CD4-positive, alpha-beta memory T cell (primary cell): ENCODE results near the gene BRSK1. TPM values are rescaled to one million over a fixed set of nuclear protein-coding genes. Genes with fewer than 3 reads are reported as not detected.

ENCODE experiments used
- CTCF ChIA-PET: fragments of 350-600 bp; sonication (Branson Sonifier 250); formaldehyde crosslinking; loops from one replicate; lab custom pipeline; 2021; ENCODE audit warnings: inconsistent platforms; ENCODE audit not compliant: partially characterized antibody; lab: Charles Lee
- POLR2A ChIA-PET: fragments of 350-600 bp; sonication (Branson Sonifier 250); formaldehyde crosslinking; loops from one replicate; lab custom pipeline; 2021; ENCODE audit not compliant: partially characterized antibody; lab: Charles Lee
- DNase-seq, 5 donors: peaks; one replicate each; pipeline versions ENCODE4 v3.0.0 to v3.0.0-alpha.2; 2020 to 2022; ENCODE audit warnings: mixed read lengths in 1 of 5
- H3K27ac ChIP-seq: one replicate; pipeline ENCODE4 v1.7.0; 2013; ENCODE audit warnings: low read depth, low read length
- H3K27me3 ChIP-seq: 2 replicates; pipeline ENCODE4 v1.7.0; 2013; ENCODE audit warnings: mild to moderate bottlenecking, low read length, moderate library complexity; ENCODE audit not compliant: insufficient read depth
- H3K36me3 ChIP-seq: 2 replicates; pipeline ENCODE4 v1.7.0; 2013; ENCODE audit warnings: mild to moderate bottlenecking, low read length, moderate library complexity; ENCODE audit not compliant: insufficient read depth
- H3K4me1 ChIP-seq: 2 replicates; pipeline ENCODE4 v1.7.0; 2013; ENCODE audit warnings: mild to moderate bottlenecking, low read length, moderate library complexity; ENCODE audit not compliant: insufficient read depth
- H3K4me3 ChIP-seq, 2 donors: one replicate each; pipeline ENCODE4 v1.7.0; 2013; ENCODE audit warnings: low read length in 2 of 2, mild to moderate bottlenecking in 1 of 2
- H3K9me3 ChIP-seq, 2 donors: one replicate each; pipeline ENCODE4 v1.7.0; 2013; ENCODE audit warnings: low read length in 2 of 2, control low read depth in 1 of 2; ENCODE audit not compliant: control insufficient read depth in 1 of 2
- H3K27ac Mint-ChIP-seq, 7 donors: one replicate each; pipeline ENCODE4 v1.8.0; 2020 to 2021; ENCODE audit warnings: mixed read lengths in 7 of 7, mild to moderate bottlenecking in 6 of 7, inconsistent platforms in 3 of 7, moderate library complexity in 3 of 7
- H3K27me3 Mint-ChIP-seq, 2 donors: one replicate each; pipeline ENCODE4 v1.8.0; 2020 to 2021; ENCODE audit warnings: mixed read lengths in 2 of 2
- H3K36me3 Mint-ChIP-seq, 2 donors: one replicate each; pipeline ENCODE4 v1.8.0; 2020 to 2021; ENCODE audit warnings: mixed read lengths in 2 of 2, inconsistent platforms in 1 of 2, mild to moderate bottlenecking in 1 of 2
- H3K4me1 Mint-ChIP-seq, 4 donors: one replicate each; pipeline ENCODE4 v1.8.0; 2020 to 2021; ENCODE audit warnings: mixed read lengths in 4 of 4, mild to moderate bottlenecking in 1 of 4
- H3K4me3 Mint-ChIP-seq, 8 donors: one replicate each; pipeline ENCODE4 v1.8.0; 2020 to 2021; ENCODE audit warnings: mixed read lengths in 8 of 8, mild to moderate bottlenecking in 7 of 8, moderate library complexity in 6 of 8, inconsistent platforms in 3 of 8
- H3K9me3 Mint-ChIP-seq, 8 donors: one replicate each; pipeline ENCODE4 v1.8.0; 2020 to 2021; ENCODE audit warnings: mixed read lengths in 8 of 8, mild to moderate bottlenecking in 5 of 8, inconsistent platforms in 3 of 8, moderate library complexity in 1 of 8
- intact Hi-C: fragments of 100-400 bp; cut with micrococcal nuclease; formaldehyde crosslinking; loops from one replicate; pipeline ENCODE4 v1.15.1; 2023
- polyA plus RNA-seq, 2 donors: library from polyadenylated mRNA; unstranded; fragments of 300-500 nt; fragmentation: Illumina TruSeq; gene quantifications; one replicate each; pipeline ENCODE4 v1.2.3, GENCODE V29; 2021
- total RNA-seq, 2 experiments: library from RNA; stranded (reverse); gene quantifications; one replicate each; pipeline ENCODE4 v1.2.3, GENCODE V29; 2021

The BRSK1 gene
- total and polyA plus RNA-seq, 4 experiments from 2014 or later = 1.4 to 1.7 TPM; not detected in 2

GRCh38 chr19:55340784-55341147 is 57.0 kb downstream of the BRSK1 start:
- peaks cover 3% of the 10 kb centered on the region for H3K36me3 ChIP-seq
- no peaks in the 10 kb centered on the region for H3K27me3 ChIP-seq
- peaks cover 24% of the 10 kb centered on the region for H3K4me1 ChIP-seq
- H3K27ac ChIP-seq = peak overlapping the region; percentile 82
- DNase-seq = peak in 2 of 5 donors; percentile 14 to 26
- H3K27ac Mint-ChIP-seq = peak overlapping the region; percentile 76 to 97 (median 92)
- H3K4me3 Mint-ChIP-seq = peak overlapping the region; percentile 74 to 87 (median 80)
- intact Hi-C loops = no loop called here
- peaks cover 1 to 12% of the 10 kb centered on the region in 2 donors for H3K27me3 Mint-ChIP-seq
- CTCF ChIA-PET = interaction anchor here (1.1 kb wide), 1 partner anchor 39 kb away, joined by 3 read pairs; no protein-coding TSS in a partner anchor
- H3K4me1 Mint-ChIP-seq = peaks cover 9 to 35% (median 18%) of the 10 kb centered on the region in 4 donors
- POLR2A ChIA-PET = interaction anchor here (0.8 to 1.8 kb wide), 3 partner anchors 39 to 82 kb away, joined by 3 to 5 read pairs (median 5); partner anchors contain the start of genes PPP6R1 and TMEM238
- H3K9me3 ChIP-seq = no peaks in the 10 kb centered on the region
- H3K4me3 ChIP-seq = peak overlapping the region; percentile 3 to 67
- peaks cover 4 to 16% of the 10 kb centered on the region in 2 donors for H3K36me3 Mint-ChIP-seq
- H3K9me3 Mint-ChIP-seq = peaks cover 0 to 5% (median 0%) of the 10 kb centered on the region in 8 donors

GRCh38 chr19:55341171-55341588 is 57.4 kb downstream of the BRSK1 start:
- Histone ChIP-seq H3K4me3 (peak overlapping the region in 1 of 2 donors; percentile 67), H3K27me3 (no peaks in the 10 kb centered on the region), H3K4me1 (peaks cover 24% of the 10 kb centered on the region), H3K27ac (peak overlapping the region; percentile 82), H3K9me3 (no peaks in the 10 kb centered on the region), H3K36me3 (peaks cover 3% of the 10 kb centered on the region)
- H3K9me3 Mint-ChIP-seq = peaks cover 0 to 5% (median 0%) of the 10 kb centered on the region in 8 donors
- intact Hi-C loops = no loop called here
- ChIA-PET CTCF (interaction anchor here (1.1 kb wide), 1 partner anchor 40 kb away, joined by 3 read pairs; no protein-coding TSS in a partner anchor), POLR2A (interaction anchor here (0.8 to 1.8 kb wide), 5 partner anchors 40 to 82 kb away, joined by 3 to 5 read pairs (median 5); partner anchors contain the start of genes PPP6R1 and TMEM238)
- H3K27ac Mint-ChIP-seq = peak overlapping the region; percentile 76 to 97 (median 92)
- peak overlapping the region; percentile 74 to 87 (median 80) for H3K4me3 Mint-ChIP-seq
- H3K27me3 Mint-ChIP-seq = peaks cover 1 to 12% of the 10 kb centered on the region in 2 donors
- DNase-seq = peak; percentile 15 to 56 (median 24)
- peaks cover 4 to 16% of the 10 kb centered on the region in 2 donors for H3K36me3 Mint-ChIP-seq
- peaks cover 9 to 35% (median 18%) of the 10 kb centered on the region in 4 donors for H3K4me1 Mint-ChIP-seq

GRCh38 chr19:55341595-55342531 is 58.1 kb downstream of the BRSK1 start:
- no peak for DNase-seq
- POLR2A ChIA-PET = interaction anchor here (0.8 to 1.8 kb wide), 3 partner anchors 41 to 83 kb away, joined by 3 to 5 read pairs (median 5); partner anchors contain the start of gene PPP6R1
- H3K27me3 Mint-ChIP-seq = peaks cover 1 to 11% of the 10 kb centered on the region in 2 donors
- peaks cover 0 to 5% (median 0%) of the 10 kb centered on the region in 8 donors for H3K9me3 Mint-ChIP-seq
- CTCF ChIA-PET = interaction anchor here (1.1 kb wide), 1 partner anchor 40 kb away, joined by 3 read pairs; no protein-coding TSS in a partner anchor
- intact Hi-C loops = no loop called here
- H3K36me3 ChIP-seq = peaks cover 3% of the 10 kb centered on the region
- H3K4me1 ChIP-seq = peaks cover 24% of the 10 kb centered on the region
- H3K27ac Mint-ChIP-seq = peak overlapping the region in 6 of 7 donors; percentile 76 to 97 (median 82)
- H3K27ac ChIP-seq = no peak overlapping the region
- peak overlapping the region in 7 of 8 donors; percentile 30 to 67 (median 64) for H3K4me3 Mint-ChIP-seq
- peaks cover 4 to 16% of the 10 kb centered on the region in 2 donors for H3K36me3 Mint-ChIP-seq
- no peaks in the 10 kb centered on the region for H3K27me3 ChIP-seq
- H3K4me3 ChIP-seq = no peak overlapping the region
- H3K4me1 Mint-ChIP-seq = peaks cover 9 to 35% (median 18%) of the 10 kb centered on the region in 4 donors
- no peaks in the 10 kb centered on the region for H3K9me3 ChIP-seq

- DNase-seq = no peak
- no peaks in the 10 kb centered on the region for H3K27me3 ChIP-seq
- peaks cover 4 to 10% of the 10 kb centered on the region in 2 donors for H3K36me3 Mint-ChIP-seq
- no peaks in the 10 kb centered on the region for H3K9me3 Mint-ChIP-seq
- CTCF ChIA-PET = no interaction called here
- H3K36me3 ChIP-seq = peaks cover 3% of the 10 kb centered on the region
- H3K4me3 ChIP-seq = no peak overlapping the region
- H3K4me1 ChIP-seq = peaks cover 17% of the 10 kb centered on the region
- POLR2A ChIA-PET = no interaction called here
- no peaks in the 10 kb centered on the region for H3K9me3 ChIP-seq
- no peak overlapping the region for H3K4me3 Mint-ChIP-seq
- H3K27ac Mint-ChIP-seq = no peak overlapping the region
- no peak overlapping the region for H3K27ac ChIP-seq
- intact Hi-C loops = no loop called here
- H3K27me3 Mint-ChIP-seq = peaks cover 0 to 2% of the 10 kb centered on the region in 2 donors
- H3K4me1 Mint-ChIP-seq = peaks cover 4 to 22% (median 12%) of the 10 kb centered on the region in 4 donors
Observed at GRCh38 chr19:55344444-55344843, 60.6 kb downstream of the BRSK1 start.

- ChIA-PET POLR2A (no interaction called here), CTCF (no interaction called here)
- H3K4me1 Mint-ChIP-seq = peaks cover 2 to 15% (median 9%) of the 10 kb centered on the region in 4 donors
- no peaks in the 10 kb centered on the region for H3K27me3 Mint-ChIP-seq
- H3K9me3 Mint-ChIP-seq = no peaks in the 10 kb centered on the region
- Histone ChIP-seq H3K4me1 (peaks cover 15% of the 10 kb centered on the region), H3K27ac (no peak overlapping the region), H3K4me3 (no peak overlapping the region), H3K36me3 (peaks cover 3% of the 10 kb centered on the region), H3K27me3 (no peaks in the 10 kb centered on the region), H3K9me3 (no peaks in the 10 kb centered on the region)
- H3K27ac Mint-ChIP-seq = peak overlapping the region in 1 of 7 donors; percentile 24
- H3K4me3 Mint-ChIP-seq = no peak overlapping the region
- H3K36me3 Mint-ChIP-seq = peaks cover 4 to 7% of the 10 kb centered on the region in 2 donors
- no peak for DNase-seq
- intact Hi-C loops = no loop called here
Observed at GRCh38 chr19:55345101-55345817, 61.5 kb downstream of the BRSK1 start.

GRCh38 chr19:55345818-55346724 is 62.3 kb downstream of the BRSK1 start:
- POLR2A ChIA-PET = no interaction called here
- H3K27me3 ChIP-seq = peaks cover 4% of the 10 kb centered on the region
- H3K27me3 Mint-ChIP-seq = peaks cover 1 to 5% of the 10 kb centered on the region in 2 donors
- no peaks in the 10 kb centered on the region for H3K9me3 ChIP-seq
- intact Hi-C loops = no loop called here
- H3K36me3 Mint-ChIP-seq = peaks cover 4 to 7% of the 10 kb centered on the region in 2 donors
- H3K27ac Mint-ChIP-seq = no peak overlapping the region
- no peaks in the 10 kb centered on the region for H3K9me3 Mint-ChIP-seq
- H3K36me3 ChIP-seq = peaks cover 3% of the 10 kb centered on the region
- H3K4me1 ChIP-seq = peaks cover 7% of the 10 kb centered on the region
- peaks cover 2 to 9% (median 4%) of the 10 kb centered on the region in 4 donors for H3K4me1 Mint-ChIP-seq
- H3K4me3 Mint-ChIP-seq = no peak overlapping the region
- CTCF ChIA-PET = no interaction called here
- H3K27ac ChIP-seq = no peak overlapping the region
- H3K4me3 ChIP-seq = no peak overlapping the region
- no peak for DNase-seq
